ENCODE measurements around the gene PRUNE1.

The PRUNE1 gene

DNA sequence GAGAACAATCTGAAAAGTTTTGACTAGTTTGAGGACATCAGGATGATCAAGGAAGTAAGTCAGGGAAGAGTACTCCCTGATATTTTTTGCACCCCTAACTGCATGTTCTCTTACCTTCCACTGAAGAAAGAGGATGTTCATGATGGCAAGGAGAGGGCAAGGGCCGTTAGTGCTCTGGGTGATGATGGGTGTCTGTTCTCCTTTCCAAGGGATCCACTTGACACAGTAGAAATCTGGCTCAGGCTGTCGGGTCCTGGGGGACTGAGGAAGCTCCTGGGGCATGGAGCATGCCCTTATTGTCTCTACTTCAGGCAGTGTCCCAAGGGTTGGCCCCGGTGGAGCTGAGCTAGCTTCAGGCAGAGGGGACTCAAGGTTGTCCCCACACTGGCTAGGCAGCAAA lies 6.2 kb upstream of the PRUNE1 start:
- H3K4me3 ChIP-seq (ENCODE audit: low read depth, low read length), result no peak overlapping the region
- no peak for DNase-seq (ENCODE audit: low read depth)

DNA sequence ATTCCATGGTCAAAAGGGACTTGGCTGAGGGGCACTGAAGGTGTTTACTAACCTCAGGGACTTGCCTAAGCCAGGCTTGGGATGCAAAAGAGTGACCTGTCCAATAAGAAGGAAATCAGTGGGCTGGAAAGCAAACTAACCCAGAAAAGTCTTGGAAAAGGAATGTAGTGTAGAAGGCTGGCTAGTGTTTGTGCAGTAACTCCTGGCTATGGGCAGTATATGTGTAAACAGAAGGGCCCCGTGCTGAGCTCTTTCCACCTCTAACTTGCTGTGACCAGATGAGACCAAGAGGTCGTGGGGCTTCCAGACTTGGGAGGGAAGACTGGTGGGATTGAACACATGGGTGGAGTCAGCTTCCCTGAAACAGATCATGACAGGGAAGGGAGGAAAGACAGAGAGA lies 5.6 kb upstream of the PRUNE1 start:
- no peak overlapping the region for H3K4me3 ChIP-seq (ENCODE audit: low read depth, low read length)
- DNase-seq (ENCODE audit: low read depth), result no peak

DNA sequence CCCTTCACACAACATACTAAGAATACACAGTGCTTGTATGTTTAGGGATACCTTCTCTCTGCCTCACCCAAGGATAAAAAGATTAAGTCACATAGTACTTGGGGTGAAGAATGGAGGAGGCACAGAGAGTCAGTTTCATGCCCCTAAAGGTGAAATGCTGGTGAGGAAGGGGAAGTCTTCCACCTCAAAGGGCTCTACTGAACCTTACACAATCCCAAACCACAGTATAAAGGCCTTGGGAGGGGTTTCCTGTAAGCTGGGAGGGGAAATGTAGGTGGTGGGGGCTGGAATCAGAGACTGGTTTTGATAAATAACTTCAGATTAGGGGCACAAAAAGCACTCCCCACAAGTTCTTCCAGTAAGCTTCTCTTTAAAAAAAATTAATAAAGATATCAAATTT lies 5.1 kb upstream of the PRUNE1 start:
- no peak for DNase-seq (ENCODE audit: low read depth)
- no peak overlapping the region for H3K4me3 ChIP-seq (ENCODE audit: low read depth, low read length)

DNA sequence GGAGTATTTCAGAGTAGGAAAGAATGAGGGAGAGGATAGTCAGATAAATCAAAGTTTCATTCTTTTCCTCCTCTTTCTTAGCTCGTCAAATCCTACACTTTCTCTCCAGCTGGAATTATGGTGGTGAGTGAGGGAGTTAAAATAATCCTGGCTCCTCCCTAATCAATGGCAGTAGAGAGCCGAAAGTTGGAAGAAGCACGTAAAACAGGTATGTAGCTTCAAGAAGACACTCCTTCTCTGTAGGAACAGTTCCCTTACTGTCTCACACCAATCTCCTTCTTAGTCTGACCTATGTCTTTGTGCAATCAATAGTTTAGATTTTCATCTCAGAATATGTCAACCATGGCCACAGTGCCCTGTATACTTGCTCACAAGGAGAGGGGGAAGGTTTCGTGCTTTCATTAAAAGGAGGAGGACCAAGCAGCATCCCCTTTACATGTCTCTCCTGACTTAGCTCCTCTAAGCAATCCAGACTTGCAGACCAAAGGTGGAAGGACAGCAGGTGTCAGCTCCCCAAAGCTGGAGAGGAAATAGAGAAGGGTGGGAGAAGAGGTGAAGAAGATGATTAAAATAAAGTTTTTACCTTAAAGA lies 2.4 kb upstream of the PRUNE1 start:
- H3K4me3 ChIP-seq (ENCODE audit: low read depth, low read length), result peak overlapping the region; percentile 53
- no peak for DNase-seq (ENCODE audit: low read depth)

DNA sequence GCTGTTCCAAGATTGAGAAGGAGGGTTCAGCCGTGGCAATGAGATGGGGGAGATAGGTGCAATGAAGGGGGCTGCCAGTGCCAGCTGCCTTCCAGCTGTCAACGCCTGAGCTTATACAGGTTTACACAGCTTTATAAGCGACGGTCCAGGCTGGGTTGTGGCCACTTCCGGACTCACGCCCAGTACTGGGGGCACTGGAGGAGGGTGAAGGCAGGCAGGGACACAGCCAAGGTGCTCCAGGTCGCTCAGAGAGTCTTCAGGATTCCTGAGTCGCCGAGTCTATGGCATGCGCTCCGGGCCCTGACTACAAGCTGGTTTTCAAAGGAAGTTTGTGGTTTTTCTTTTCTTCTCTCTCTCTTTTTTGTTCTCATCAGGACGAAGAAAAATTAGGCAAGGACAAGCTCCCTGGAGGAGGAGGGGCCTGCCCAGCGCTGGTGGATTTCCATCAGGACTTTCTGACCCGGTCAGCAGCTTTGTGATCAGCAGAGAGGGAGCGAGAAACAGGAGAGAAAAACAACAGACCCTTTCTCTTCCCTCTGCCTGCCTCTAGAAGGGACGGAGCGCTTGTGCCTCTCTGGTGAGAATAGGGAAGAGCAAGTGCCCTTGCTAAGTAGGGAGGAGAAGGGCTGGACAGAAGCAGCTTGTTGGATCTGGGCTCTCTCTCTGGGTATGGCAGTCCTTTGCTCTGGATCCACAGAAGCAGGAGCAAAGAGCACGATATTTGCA lies 1.8 kb upstream of the PRUNE1 start, which contains the start of gene MINDY1:
MINDY1 (minus strand) TSS at position 576 of the 726 bp plus-strand sequence. CDS start 4,285 bp downstream, outside the sequence.
- DNase-seq (ENCODE audit: low read depth), result peak; percentile 70
- H3K4me3 ChIP-seq (ENCODE audit: low read depth, low read length), result peak within 1 kb of the TSS; percentile 53

DNA sequence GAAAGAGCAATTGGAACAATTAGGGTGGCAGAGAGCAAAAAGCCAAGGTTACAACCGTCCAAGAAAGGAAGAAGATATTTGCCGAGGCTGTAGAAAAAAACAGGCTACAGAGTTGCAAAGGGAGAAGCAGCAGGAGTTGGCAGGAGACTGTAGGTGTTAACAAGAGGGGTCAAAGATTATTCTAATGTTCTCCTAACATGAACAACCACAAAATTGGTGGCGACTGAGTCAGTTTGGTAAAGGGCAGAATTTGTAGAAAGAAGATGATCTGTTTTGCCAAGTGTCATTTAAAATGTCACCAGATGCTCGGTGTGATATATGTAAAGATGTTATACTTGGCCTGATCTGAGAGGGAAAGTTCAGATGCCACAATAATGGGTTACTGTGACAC lies 401 bp upstream of the PRUNE1 start:
- no peak for DNase-seq (ENCODE audit: low read depth)
- peak overlapping the region; percentile 75 for H3K4me3 ChIP-seq (ENCODE audit: low read depth, low read length)

DNA sequence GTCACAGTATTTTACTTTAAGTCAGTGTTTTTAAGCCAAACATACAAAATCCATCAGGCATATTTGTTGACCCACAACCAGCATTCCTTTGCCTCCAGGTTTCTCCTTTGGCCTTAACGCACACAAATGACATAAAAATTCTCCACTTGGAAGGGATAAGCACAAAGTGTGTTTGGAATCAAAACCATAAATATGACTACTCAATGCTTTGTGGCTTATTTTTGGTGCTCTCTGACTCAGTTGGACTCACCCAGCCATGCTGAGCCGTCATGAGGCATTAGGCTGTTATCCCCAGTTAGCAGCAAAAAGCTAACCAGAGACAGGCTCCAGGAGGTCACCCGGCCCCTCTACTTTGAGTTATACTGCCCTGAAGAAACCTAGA lies 948 bp downstream of the PRUNE1 start:
- no peak for DNase-seq (ENCODE audit: low read depth)
- H3K4me3 ChIP-seq (ENCODE audit: low read depth, low read length), result peak overlapping the region; percentile 75

DNA sequence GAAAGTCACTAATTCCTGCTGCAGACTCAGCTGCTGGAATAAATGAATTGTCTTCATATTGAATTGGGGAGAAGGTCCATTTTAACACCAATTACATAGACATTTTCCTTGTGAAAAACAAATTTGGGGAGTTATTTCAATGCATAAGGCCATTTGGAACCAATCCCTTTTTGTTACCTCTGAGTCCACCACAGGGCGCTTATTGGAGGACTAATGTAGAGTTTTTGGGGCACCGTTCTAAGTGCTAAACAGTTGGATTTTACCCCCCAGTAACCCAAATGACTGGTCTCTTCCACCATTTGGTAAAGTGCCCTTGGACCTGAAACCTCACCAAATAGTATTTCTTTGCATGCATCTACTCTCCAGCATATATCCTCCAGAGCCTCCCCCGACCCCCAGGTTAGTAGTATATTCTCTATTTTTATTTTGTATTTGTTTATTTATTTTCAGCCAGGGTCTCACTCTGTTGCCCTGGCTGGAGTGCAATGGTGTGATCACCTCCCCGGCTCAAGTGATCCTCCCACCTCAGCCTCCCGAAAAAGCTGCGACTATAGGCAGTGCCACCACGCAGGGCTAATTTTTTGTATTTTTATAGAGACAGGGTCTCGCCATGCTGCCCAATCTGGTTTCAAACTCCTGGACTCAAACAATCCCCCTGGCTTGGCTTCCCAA lies 1.6 kb downstream of the PRUNE1 start:
- no peak for DNase-seq (ENCODE audit: low read depth)
- no peak overlapping the region for H3K4me3 ChIP-seq (ENCODE audit: low read depth, low read length)

DNA sequence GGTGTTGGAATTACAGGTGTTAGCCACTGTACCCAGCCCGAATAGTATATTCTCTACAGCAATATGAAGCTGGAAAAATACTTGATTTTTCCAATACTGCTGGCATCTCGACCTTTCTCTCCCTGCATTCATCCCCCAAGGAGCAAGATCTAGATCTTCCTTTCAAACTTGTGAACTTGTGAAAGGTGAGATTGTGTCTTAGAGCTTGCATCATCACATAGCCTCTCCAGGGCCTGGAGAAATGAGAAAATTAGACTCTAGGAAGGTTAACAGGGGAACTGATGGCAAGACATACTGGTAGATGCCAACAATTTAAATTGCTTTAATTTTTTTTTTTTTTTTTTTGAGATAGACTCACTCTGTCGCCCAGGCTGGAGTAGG lies 2.1 kb downstream of the PRUNE1 start:
- no peak overlapping the region for H3K4me3 ChIP-seq (ENCODE audit: low read depth, low read length)
- DNase-seq (ENCODE audit: low read depth), result no peak

DNA sequence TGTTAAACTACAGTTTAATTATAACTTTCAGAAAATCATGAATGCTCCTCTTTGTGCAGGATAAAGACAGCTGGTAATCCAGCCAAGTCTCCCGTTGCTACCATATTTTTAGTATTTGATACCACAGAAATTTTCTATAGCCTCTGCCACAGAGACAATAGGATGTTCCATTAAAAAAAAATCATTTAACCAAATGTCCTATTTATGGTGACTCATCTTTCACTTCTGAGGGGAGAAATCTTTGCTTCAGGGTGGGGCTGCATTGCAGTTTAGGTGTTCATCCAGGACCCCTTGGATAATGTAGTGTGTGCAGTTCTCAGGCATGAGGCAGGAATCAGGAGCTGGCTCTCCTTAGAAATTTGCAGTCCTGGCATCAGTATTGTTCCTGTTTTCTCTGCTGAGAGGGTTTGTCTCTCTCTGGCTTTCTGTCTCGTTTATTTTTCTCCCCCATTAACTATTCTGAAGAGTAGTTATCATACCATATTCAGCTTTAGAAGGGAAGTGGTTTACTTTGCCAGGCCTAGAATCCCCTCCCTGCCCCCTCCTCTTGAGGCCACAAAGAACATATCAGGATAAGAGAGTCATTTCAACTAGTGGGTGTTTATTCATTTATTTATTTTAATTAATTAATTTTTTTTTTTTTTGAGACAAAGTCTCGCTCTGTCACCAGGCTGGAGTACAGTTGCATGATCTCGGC lies 3.1 kb downstream of the PRUNE1 start:
- no peak overlapping the region for H3K4me3 ChIP-seq (ENCODE audit: low read depth, low read length)
- DNase-seq (ENCODE audit: low read depth), result no peak

DNA sequence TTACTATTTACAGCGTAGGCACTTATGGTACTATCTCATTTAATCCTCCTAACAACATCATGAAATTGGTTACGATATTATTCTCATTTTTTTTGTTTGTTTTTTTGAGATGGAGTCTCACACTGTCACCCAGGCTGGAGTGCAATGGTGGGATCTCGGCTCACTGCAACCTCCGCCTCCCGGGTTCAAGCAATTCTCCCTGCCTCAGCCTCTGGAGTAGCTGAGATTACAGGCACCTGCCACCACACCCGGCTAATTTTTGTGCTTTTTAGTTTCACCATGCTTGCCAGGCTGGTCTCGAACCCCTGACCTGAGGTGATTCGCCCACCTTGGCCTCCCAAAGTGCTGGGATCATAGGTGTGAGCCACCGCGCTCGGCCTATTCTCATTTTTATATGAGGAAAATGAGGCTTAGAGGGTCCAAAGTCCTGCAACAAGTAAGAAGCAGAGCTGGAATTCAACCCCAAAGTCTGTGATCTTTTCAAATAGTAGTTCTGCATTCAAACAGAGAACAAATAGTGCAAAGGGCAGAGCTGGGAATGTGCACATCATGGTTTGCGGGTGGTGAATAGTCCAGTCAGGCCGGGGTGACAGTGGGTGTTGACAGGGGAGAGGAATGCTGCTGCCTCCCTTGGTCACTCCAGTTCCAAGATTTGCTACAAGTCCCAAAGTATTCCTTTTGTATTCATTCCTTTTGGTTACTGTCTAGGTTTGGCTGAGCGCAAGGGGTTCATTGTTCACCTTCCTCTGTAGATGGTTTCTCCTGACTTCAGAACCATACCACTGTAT lies 4.6 kb downstream of the PRUNE1 start:
- DNase-seq (ENCODE audit: low read depth), result no peak
- no peak overlapping the region for H3K4me3 ChIP-seq (ENCODE audit: low read depth, low read length)

DNA sequence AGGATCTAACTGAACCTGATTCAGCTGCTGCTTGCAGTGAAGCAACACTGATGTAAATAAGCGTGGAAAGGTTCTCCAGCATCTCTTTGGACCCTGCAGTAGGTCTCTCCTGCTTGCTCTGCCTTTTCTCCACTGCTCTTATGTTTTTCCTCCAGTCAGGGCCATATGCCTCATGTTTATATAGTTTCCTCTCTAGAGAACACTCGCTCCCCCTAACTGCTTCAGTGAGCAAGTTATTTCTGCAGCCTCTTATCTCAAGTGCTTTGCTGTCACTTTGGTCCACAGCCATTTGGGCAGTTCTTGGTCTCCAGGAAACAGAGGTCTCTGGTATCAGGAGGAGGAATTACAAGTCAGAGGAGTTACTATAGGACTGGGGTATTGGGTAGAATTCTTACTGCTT lies 5.3 kb downstream of the PRUNE1 start:
- no peak overlapping the region for H3K4me3 ChIP-seq (ENCODE audit: low read depth, low read length)
- DNase-seq (ENCODE audit: low read depth), result no peak

DNA sequence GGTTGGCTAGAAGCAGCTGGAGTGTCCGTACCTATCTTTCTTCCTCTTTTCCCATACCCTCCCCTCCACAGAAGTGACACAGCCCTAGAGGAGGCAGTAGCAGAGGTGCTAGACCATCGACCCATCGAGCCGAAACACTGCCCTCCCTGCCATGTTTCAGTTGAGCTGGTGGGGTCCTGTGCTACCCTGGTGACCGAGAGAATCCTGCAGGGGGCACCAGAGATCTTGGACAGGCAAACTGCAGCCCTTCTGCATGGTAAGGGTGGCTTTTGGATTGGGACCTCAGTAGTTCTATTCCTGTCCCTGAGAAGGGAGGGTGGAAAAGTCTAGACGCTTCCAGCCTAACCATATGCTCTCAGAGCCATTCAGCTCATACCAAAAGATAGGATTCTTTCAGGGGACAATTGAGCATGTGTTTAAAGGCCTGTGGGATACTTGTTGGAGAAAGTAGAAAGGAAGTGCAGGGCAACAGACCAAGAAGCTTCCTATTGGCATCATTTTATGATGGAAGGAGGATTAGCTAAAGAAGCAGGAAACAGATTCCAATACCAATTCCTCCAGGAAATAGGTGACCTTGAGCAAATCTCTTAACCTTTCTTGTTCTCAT lies 16.4 kb downstream of the PRUNE1 start:
- DNase-seq (ENCODE audit: low read depth), result no peak
- no peak overlapping the region for H3K4me3 ChIP-seq (ENCODE audit: low read depth, low read length)

DNA sequence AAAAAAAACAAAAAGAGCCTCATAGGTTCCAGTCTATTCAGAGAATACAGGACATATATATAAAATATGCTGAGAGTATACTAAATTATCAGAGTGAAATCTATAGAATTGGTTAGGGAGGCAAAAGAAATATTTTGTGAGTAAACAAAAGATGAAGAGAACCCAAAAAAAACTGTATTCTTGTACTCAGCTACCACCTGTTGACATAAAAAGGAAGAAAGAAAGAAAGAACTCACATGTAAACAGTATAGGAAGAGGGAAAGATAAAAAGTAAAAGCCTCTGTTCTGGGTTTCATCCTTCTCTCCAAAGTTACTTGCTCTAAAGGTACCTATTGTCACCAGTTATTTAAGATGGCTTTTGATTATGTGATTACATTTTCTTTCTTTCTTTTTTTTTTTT lies 18.2 kb downstream of the PRUNE1 start:
- DNase-seq (ENCODE audit: low read depth), result no peak
- H3K4me3 ChIP-seq (ENCODE audit: low read depth, low read length), result no peak overlapping the region

DNA sequence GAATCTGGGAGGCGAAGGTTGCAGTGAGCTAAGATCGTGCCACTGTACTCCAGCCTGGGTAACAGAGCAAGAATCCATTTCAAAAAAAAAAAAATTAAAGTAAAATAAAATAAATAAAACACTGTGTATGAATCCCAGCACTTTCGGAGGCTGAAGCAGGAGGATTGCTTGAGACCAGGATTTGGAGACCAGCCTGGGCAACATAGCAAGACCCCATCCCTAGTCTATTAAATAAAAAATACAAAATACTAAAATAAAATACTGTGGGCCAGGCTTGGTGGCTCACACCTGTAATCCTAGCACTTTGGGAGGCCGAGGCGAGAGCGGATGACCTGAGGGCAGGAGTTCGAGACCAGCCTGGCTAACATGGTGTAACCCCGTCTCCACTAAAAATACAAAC lies 23.9 kb downstream of the PRUNE1 start:
- DNase-seq (ENCODE audit: low read depth), result no peak
- no peak overlapping the region for H3K4me3 ChIP-seq (ENCODE audit: low read depth, low read length)

DNA sequence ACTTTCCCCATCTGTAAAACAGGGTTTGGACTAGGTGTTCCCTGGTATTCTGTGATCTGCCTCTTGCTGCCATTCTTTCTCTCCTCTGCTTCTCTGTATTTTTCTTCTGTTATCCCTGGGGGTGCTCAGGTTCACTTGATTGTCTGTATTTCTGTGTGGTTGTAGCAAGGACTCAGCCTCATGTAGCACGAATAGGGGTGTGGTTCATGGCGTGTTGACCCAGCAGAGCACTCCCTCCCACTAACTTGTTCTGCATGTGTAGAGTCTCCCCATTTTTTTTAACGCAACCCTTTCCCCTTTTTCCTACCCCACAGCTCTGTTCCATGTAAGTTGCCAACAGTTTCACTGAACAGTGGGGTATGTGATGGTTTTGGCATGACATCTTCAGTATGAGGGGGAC lies 26.9 kb downstream of the PRUNE1 start:
- no peak overlapping the region for H3K4me3 ChIP-seq (ENCODE audit: low read depth, low read length)
- DNase-seq (ENCODE audit: low read depth), result no peak

DNA sequence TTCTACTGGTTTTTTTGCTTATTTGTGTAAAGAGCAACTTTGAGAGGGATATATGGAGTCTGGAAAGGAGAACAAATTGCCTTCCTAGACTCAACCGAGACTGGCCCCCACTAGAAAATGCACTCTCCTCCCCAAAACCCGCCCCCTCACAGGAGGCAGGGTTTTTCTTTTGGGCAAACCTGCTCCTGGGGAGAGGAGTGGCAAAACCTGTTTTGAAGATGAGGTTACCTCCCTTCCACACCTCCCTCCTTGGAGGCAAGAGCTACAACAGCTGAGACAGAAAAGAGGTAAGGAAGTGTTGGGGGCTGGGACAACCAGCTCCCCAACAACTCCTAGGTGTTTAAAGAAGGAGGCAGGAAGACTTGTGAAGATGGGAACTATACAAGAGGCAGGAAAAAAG lies 28.1 kb downstream of the PRUNE1 start, which contains the start of gene BNIPL:
BNIPL (plus strand) TSS at position 231 of the 400 bp plus-strand sequence; CDS start at position 371, 140 bp downstream.
- no peak for DNase-seq (ENCODE audit: low read depth)
- H3K4me3 ChIP-seq (ENCODE audit: low read depth, low read length), result no peak within 1 kb of the TSS

DNA sequence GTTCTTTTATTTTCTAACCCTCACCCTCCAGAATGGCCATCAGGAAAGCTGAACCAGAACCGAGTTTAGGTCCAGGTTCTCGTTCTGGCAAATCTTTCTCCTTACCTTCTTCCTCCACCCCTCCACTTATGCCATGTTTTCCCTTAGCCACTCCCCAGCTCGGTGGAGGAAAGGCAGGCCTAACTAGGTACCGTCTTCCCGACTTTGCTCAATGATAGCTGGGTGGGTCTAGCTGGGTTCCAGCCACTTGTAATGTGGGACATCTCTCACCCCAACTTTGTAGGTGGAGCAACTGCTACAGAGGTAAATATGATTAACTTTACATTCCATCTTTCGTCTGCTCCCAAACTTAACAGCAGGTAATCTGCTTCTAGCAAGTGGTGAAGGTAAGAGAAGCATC lies 28.8 kb downstream of the PRUNE1 start:
- H3K4me3 ChIP-seq (ENCODE audit: low read depth, low read length), result no peak overlapping the region
- DNase-seq (ENCODE audit: low read depth), result no peak

DNA sequence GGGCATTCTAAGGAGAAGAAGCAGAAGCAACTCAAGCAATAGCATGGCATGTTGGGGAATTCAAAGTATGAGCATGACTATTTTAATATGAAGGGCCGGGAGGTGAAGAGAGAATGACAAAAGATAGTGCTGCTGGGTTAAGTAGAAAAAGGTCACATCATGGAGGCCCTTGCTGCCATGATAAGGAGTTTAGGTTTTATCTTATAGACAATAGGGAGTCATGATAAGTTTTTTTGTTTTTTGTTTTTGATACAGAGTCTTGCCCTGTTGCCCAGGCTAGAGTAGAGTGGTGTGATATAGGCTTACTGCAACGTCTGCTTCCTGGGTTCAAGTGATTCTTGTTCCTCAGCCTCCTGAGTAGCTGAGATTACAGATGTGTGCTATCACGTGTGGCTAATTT lies 31.3 kb downstream of the PRUNE1 start:
- H3K4me3 ChIP-seq (ENCODE audit: low read depth, low read length), result no peak overlapping the region
- DNase-seq (ENCODE audit: low read depth), result no peak
